OCI-LY7 (cell line): Measurements from ENCODE around the gene TEX22.

Source experiments
- EZH2phosphoT487 ChIP-seq: fragments of 200-600 bp; sonication (generic); IDR thresholded peaks from 2 replicates; pipeline ENCODE4 v1.6.1; 2018; ENCODE audit warnings: low read depth, borderline replicate concordance, mild to moderate bottlenecking, mixed run types, antibody characterized with exemption, low read length, moderate library complexity, mixed read lengths
- TF ChIP-seq, protein P1 (sequence below): fragments of 200-600 bp; sonication (generic); conservative IDR thresholded peaks from 2 replicates; pipeline ENCODE4 v1.5.1; 2014; ENCODE audit warnings: mild to moderate bottlenecking, antibody characterized with exemption, low read length, moderate library complexity, mixed read lengths

DNA sequence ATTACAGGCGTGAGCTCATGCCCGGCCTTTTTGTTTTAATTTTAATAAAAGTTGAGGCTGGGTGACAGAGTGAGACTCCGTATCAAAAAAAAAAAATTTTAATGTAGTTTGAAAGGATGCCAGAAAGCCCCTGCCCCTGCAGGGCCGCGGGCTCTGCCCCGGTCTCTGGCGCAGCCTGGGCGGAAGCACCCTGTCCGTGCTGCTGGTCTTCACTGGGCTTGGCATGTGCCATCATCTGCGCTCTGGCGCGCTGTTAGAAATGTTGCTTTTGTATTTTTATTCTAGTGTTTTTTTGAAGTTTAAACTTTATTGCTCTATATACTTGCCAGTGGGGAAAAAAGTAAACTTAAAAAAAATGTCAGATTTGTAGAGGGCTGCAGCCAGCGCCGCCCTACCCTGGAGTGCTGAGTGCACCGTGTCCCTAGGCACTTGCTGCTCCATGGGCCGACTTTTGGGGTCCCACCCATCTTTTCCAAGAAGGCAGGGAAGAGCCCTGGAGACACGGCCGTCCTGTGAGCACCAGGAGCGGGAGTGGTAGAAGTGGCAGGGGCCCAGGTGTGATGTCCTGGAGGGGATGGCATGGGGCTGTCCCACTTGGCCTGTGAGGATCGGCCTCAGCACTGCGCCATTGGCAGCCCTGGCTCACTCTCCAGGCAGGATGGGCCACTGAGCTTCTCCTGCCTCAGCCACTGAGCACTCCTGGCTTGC lies 25.3 kb downstream of the TEX22 start:
- TF ChIP-seq, protein P1, sequence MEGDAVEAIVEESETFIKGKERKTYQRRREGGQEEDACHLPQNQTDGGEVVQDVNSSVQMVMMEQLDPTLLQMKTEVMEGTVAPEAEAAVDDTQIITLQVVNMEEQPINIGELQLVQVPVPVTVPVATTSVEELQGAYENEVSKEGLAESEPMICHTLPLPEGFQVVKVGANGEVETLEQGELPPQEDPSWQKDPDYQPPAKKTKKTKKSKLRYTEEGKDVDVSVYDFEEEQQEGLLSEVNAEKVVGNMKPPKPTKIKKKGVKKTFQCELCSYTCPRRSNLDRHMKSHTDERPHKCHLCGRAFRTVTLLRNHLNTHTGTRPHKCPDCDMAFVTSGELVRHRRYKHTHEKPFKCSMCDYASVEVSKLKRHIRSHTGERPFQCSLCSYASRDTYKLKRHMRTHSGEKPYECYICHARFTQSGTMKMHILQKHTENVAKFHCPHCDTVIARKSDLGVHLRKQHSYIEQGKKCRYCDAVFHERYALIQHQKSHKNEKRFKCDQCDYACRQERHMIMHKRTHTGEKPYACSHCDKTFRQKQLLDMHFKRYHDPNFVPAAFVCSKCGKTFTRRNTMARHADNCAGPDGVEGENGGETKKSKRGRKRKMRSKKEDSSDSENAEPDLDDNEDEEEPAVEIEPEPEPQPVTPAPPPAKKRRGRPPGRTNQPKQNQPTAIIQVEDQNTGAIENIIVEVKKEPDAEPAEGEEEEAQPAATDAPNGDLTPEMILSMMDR = no peak
- TF ChIP-seq EZH2phosphoT487 = no peak
